ENCODE measurements around the gene SLC27A3.

- TF ChIP-seq CTCF (IDR thresholded peaks at IDR 0.05; ENCODE audit: low read depth, low read length, poor library complexity, severe bottlenecking) (no peak), EZH2phosphoT487 (IDR thresholded peaks at IDR 0.05; ENCODE audit: borderline replicate concordance, low read length) (no peak)
Observed at GRCh38 chr1:153769221-153769620, 6.0 kb upstream of the SLC27A3 start.
